Measurements from ENCODE around the gene CHIC2. TPM values are rescaled to one million over a fixed set of nuclear protein-coding genes. Genes with fewer than 3 reads are reported as not detected.

Gene CHIC2
- total and polyA plus RNA-seq, 9 donors = 14.7 to 37.6 (median 18.3) TPM

DNA sequence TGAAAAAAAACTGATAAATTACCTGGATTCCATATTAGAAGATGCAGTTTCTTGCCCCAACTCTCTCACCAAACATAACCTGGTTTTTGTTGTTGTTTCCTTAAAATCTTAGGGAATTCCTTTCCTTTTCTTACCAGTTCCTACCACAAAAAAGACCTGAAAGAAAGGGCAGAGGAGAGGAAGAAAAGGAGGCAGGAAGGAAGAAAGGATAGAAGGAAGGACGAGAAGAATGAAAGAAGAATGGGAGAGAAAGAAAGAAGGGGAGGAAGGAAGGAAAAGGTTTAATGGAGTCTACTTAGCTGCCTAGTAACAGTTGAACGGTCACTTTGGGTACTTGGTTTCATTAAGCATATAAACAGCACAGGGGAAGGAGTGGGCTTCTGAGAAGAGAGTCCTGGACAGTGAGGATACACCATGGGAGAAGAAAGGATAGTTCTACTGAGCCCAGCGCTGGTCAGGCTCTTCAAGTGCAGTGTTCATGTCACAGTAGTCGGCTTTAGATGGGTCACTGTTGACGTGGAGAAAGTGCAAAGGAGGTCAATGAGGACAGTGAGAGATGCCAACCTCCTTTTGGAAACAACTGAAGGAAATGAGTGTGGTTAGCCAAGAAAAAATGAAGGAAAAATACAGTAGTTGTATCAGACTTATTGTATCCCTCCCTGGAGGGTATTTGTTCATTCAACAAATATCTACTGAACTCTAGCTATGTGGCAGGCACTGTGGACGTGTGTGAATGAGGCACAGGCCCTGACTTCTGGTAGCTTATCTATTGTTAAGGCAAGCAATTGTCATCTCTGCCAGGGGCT is 1.1 kb upstream of the CHIC2 start:
- H3K9me3 ChIP-seq = no peaks in the 10 kb centered on the region
- no peaks in the 10 kb centered on the region for H3K27me3 ChIP-seq
- WGBS, 3 donors = 66 to 76% (median 68%) methylated on average over 6 of the region's 6 CpGs
- H3K4me3 ChIP-seq = peak overlapping the region; percentile 96
- peaks cover 2% of the 10 kb centered on the region for H3K4me1 ChIP-seq (ENCODE audit: insufficient read depth)
- no peaks in the 10 kb centered on the region for H3K36me3 ChIP-seq
- no peak for DNase-seq
- H3K27ac ChIP-seq = peak overlapping the region in 1 of 2 donors; percentile 83
- no peak for TF ChIP-seq EP300 (IDR thresholded peaks at IDR 0.05)
- TF ChIP-seq, protein P1, sequence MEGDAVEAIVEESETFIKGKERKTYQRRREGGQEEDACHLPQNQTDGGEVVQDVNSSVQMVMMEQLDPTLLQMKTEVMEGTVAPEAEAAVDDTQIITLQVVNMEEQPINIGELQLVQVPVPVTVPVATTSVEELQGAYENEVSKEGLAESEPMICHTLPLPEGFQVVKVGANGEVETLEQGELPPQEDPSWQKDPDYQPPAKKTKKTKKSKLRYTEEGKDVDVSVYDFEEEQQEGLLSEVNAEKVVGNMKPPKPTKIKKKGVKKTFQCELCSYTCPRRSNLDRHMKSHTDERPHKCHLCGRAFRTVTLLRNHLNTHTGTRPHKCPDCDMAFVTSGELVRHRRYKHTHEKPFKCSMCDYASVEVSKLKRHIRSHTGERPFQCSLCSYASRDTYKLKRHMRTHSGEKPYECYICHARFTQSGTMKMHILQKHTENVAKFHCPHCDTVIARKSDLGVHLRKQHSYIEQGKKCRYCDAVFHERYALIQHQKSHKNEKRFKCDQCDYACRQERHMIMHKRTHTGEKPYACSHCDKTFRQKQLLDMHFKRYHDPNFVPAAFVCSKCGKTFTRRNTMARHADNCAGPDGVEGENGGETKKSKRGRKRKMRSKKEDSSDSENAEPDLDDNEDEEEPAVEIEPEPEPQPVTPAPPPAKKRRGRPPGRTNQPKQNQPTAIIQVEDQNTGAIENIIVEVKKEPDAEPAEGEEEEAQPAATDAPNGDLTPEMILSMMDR (IDR thresholded peaks at IDR 0.05) = no peak
- no peak for TF ChIP-seq POLR2A (IDR thresholded peaks at IDR 0.05)
- intact Hi-C loops (cut with DNase I) = loop anchor here in 3 of 4 donors (10.0 kb wide), 3 partner anchors 149 to 169 kb away; partner anchors contain the start of gene PDGFRA (in 1 of the 3)

DNA sequence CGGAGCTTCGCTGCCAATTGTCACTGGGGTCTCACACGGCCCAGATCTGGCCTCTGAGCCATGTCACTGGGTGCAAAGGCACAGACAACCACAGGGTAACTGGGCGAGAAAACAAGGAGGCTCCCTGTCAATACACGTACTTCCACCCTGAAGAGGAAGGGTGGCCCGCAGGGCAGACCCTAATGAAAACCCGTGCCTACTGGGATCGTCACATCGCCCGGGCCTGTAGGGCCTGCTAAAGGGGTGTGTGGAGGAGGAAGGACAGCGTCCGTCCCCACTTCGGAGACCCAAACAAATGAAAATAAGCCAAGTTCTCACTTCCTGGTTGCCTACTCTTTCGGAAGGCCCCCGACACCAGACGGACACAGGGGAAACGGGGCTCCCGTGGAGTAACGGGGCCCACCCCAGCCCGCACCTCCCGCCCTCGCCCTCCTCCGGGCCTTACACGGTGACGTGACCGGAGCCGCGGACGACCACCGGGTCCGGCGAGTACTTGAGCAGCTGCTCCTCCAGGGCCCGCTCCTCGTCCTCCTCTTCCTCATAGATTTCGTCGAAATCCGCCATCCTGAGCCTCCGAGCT is 578 bp downstream of the CHIC2 start:
- DNase-seq = peak; percentile 43 to 70 (median 53)

DNA sequence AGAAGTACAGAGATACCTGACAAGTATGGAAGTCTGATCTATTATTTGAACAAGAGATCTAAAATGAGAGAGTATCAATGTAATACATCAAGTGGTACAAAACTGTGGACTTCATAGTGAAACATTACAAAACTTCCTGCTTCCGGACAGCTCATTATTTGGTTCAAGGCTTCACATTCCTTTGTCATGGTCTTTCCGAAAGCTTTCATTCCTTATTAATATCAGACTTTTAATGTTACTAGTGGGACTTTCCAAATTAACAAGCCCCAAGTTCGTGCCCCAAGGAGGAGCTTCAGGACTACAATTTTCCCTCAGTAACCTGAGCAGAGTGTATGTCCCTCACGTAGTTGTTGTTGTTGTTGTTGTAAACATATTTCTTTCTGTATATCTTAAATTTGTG is 1.2 kb downstream of the CHIC2 start:
- TF ChIP-seq EP300 (IDR thresholded peaks at IDR 0.05) (no peak), POLR2A (IDR thresholded peaks at IDR 0.05) (no peak)
- TF ChIP-seq, protein P1 (IDR thresholded peaks at IDR 0.05) = no peak
- Histone ChIP-seq H3K4me3 (peak overlapping the region; percentile 96), H3K9me3 (no peaks in the 10 kb centered on the region), H3K27ac (no peak overlapping the region), H3K36me3 (no peaks in the 10 kb centered on the region), H3K27me3 (no peaks in the 10 kb centered on the region), H3K4me1 (ENCODE audit: insufficient read depth) (peaks cover 4% of the 10 kb centered on the region)
- intact Hi-C loops (cut with DNase I) = loop anchor here in 3 of 4 donors (10.0 kb wide), 3 partner anchors 152 to 172 kb away; partner anchors contain the start of gene PDGFRA (in 1 of the 3)
- WGBS, 3 donors = 0 to 1% (median 1%) methylated on average over 4 of the region's 4 CpGs
- no peak for DNase-seq

More for the DNA sequence above, 578 bp downstream of the CHIC2 start:
- 0% methylated on average over 38 of the region's 38 CpGs for WGBS, 3 donors
- Histone ChIP-seq H3K9me3 (no peaks in the 10 kb centered on the region), H3K27ac (peak overlapping the region; percentile 59 to 83), H3K4me3 (peak overlapping the region; percentile 96), H3K27me3 (no peaks in the 10 kb centered on the region), H3K4me1 (ENCODE audit: insufficient read depth) (peaks cover 4% of the 10 kb centered on the region), H3K36me3 (no peaks in the 10 kb centered on the region)
- intact Hi-C loops (cut with DNase I) = loop anchor here in 3 of 4 donors (10.0 kb wide), 3 partner anchors 151 to 171 kb away; partner anchors contain the start of gene PDGFRA (in 1 of the 3)
- TF ChIP-seq POLR2A (IDR thresholded peaks at IDR 0.05) (no peak), EP300 (IDR thresholded peaks at IDR 0.05) (no peak)
- TF ChIP-seq, protein P1 (IDR thresholded peaks at IDR 0.05) = no peak

DNA sequence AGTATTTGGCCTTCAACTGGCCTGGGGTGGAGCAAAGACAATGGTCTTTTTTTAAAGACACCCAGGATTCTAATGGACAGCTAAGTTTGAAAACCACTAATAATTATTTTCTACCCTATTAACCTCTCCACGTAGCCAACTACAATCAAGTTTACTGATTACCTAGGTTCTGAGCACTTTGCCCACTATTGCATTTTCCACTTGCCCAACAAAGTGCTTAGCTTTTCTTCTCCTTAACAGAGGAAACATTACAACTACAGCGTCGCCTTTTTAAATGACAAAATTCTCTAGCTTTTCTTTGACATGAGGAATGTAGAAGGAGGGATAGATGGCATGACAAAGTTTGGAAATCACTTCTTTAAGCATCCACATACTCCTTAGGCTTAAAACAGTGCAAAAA is 2.0 kb downstream of the CHIC2 start:
- Histone ChIP-seq H3K27me3 (no peaks in the 10 kb centered on the region), H3K27ac (no peak overlapping the region), H3K36me3 (no peaks in the 10 kb centered on the region), H3K4me1 (ENCODE audit: insufficient read depth) (peaks cover 4% of the 10 kb centered on the region), H3K9me3 (no peaks in the 10 kb centered on the region), H3K4me3 (peak overlapping the region; percentile 96)
- DNase-seq = no peak
- WGBS, 3 donors = 45 to 61% (median 58%) methylated on average over 3 of the region's 3 CpGs
- no peak for TF ChIP-seq POLR2A (IDR thresholded peaks at IDR 0.05)
- no peak for TF ChIP-seq EP300 (IDR thresholded peaks at IDR 0.05)
- TF ChIP-seq, protein P1 (IDR thresholded peaks at IDR 0.05) = no peak
- intact Hi-C loops (cut with DNase I) = loop anchor here in 3 of 4 donors (10.0 kb wide), 3 partner anchors 152 to 172 kb away; partner anchors contain the start of gene PDGFRA (in 1 of the 3)
